Ishikawa (cell line): ENCODE data around the gene ARMC8.

ENCODE experiments used
- FOXM1 ChIP-seq: IDR thresholded peaks from 2 replicates; pipeline ENCODE4 v1.6.1; 2012; ENCODE audit warnings: low read depth, borderline replicate concordance
- TAF1 ChIP-seq: IDR thresholded peaks from 2 replicates; pipeline ENCODE4 v1.6.1; 2012; ENCODE audit warnings: low read depth, mild to moderate bottlenecking
- TF ChIP-seq, protein P1 (sequence below): IDR thresholded peaks from 2 replicates; pipeline ENCODE4 v1.6.1; 2012; ENCODE audit warnings: low read depth, mild to moderate bottlenecking

- TF ChIP-seq FOXM1 (no peak), TAF1 (no peak)
- TF ChIP-seq, protein P1, sequence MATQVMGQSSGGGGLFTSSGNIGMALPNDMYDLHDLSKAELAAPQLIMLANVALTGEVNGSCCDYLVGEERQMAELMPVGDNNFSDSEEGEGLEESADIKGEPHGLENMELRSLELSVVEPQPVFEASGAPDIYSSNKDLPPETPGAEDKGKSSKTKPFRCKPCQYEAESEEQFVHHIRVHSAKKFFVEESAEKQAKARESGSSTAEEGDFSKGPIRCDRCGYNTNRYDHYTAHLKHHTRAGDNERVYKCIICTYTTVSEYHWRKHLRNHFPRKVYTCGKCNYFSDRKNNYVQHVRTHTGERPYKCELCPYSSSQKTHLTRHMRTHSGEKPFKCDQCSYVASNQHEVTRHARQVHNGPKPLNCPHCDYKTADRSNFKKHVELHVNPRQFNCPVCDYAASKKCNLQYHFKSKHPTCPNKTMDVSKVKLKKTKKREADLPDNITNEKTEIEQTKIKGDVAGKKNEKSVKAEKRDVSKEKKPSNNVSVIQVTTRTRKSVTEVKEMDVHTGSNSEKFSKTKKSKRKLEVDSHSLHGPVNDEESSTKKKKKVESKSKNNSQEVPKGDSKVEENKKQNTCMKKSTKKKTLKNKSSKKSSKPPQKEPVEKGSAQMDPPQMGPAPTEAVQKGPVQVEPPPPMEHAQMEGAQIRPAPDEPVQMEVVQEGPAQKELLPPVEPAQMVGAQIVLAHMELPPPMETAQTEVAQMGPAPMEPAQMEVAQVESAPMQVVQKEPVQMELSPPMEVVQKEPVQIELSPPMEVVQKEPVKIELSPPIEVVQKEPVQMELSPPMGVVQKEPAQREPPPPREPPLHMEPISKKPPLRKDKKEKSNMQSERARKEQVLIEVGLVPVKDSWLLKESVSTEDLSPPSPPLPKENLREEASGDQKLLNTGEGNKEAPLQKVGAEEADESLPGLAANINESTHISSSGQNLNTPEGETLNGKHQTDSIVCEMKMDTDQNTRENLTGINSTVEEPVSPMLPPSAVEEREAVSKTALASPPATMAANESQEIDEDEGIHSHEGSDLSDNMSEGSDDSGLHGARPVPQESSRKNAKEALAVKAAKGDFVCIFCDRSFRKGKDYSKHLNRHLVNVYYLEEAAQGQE: no peak
Observed at GRCh38 chr3:138296639-138297038, 109.5 kb downstream of the ARMC8 start.
